HG03139 (cell line): Measurements from ENCODE around the gene XKRX.

ENCODE experiments used
- ATAC-seq: cut with Tn5 transposase; IDR thresholded peaks from one replicate; pipeline ENCODE4 v1.9.1; 2021; ENCODE audit not compliant: unreplicated experiment

XKRX gene

GRCh38 chrX:100895365-100896075 lies 33.2 kb downstream of the XKRX start:
- ATAC-seq = no peak

GRCh38 chrX:100883654-100884053 lies 45.1 kb downstream of the XKRX start:
- no peak for ATAC-seq

GRCh38 chrX:100880368-100880767 lies 48.3 kb downstream of the XKRX start:
- ATAC-seq = no peak

GRCh38 chrX:100874325-100874724 lies 54.4 kb downstream of the XKRX start, which contains the start of gene NOX1:
Gene NOX1, minus strand, starts transcription at chrX:100874359. Its CDS starts 220 bp downstream, at chrX:100874139.
- no peak for ATAC-seq

- ATAC-seq = no peak
Observed at GRCh38 chrX:100871594-100872560, 56.8 kb downstream of the XKRX start.

- no peak for ATAC-seq
Observed at GRCh38 chrX:100870527-100870926, 58.2 kb downstream of the XKRX start.

GRCh38 chrX:100868273-100868672 lies 60.4 kb downstream of the XKRX start:
- no peak for ATAC-seq

GRCh38 chrX:100864657-100865391 lies 63.9 kb downstream of the XKRX start:
- no peak for ATAC-seq
